GM19328 (cell line): ENCODE data around the gene GEMIN7.
"Not testable (repeated sequence)": the region's sequence is repeated elsewhere in the genome, so short reads cannot be mapped to it uniquely, and the experiment has no call there.

Experiments used
- ATAC-seq: cut with Tn5 transposase; IDR thresholded peaks from one replicate; pipeline ENCODE4 v1.9.1; 2021; ENCODE audit warnings: mild to moderate bottlenecking, moderate library complexity; ENCODE audit not compliant: unreplicated experiment

The GEMIN7 gene

GRCh38 chr19:45102481-45102880 lies 23.4 kb downstream of the GEMIN7 start:
- no peak for ATAC-seq

GRCh38 chr19:45103156-45103507 lies 24.1 kb downstream of the GEMIN7 start:
- no peak for ATAC-seq

GRCh38 chr19:45103508-45104319 lies 24.7 kb downstream of the GEMIN7 start:
- ATAC-seq: no peak

GRCh38 chr19:45104658-45105349 lies 25.7 kb downstream of the GEMIN7 start:
- no peak for ATAC-seq

GRCh38 chr19:45106363-45106762 lies 27.3 kb downstream of the GEMIN7 start:
- ATAC-seq: not testable (repeated sequence)

- no peak for ATAC-seq
These were observed 28.6 kb downstream of the GEMIN7 start for GRCh38 chr19:45107621-45108150.

GRCh38 chr19:45110851-45111266 lies 31.8 kb downstream of the GEMIN7 start:
- no peak for ATAC-seq

GRCh38 chr19:45112111-45112827 lies 33.2 kb downstream of the GEMIN7 start:
- ATAC-seq: no peak

GRCh38 chr19:45113628-45114027 lies 34.6 kb downstream of the GEMIN7 start:
- no peak for ATAC-seq

- ATAC-seq: no peak
These were observed 35.1 kb downstream of the GEMIN7 start for GRCh38 chr19:45114116-45114515.

- ATAC-seq: no peak
These were observed 37.0 kb downstream of the GEMIN7 start for GRCh38 chr19:45115809-45116615.

- ATAC-seq: peak; percentile 51
These were observed 38.1 kb downstream of the GEMIN7 start for GRCh38 chr19:45117167-45117594.

GRCh38 chr19:45117671-45118070 lies 38.6 kb downstream of the GEMIN7 start:
- ATAC-seq: no peak

- no peak for ATAC-seq
These were observed 39.0 kb downstream of the GEMIN7 start for GRCh38 chr19:45118106-45118505.

GRCh38 chr19:45118591-45119355 lies 39.7 kb downstream of the GEMIN7 start:
- not testable (repeated sequence) for ATAC-seq

- no peak for ATAC-seq
These were observed 40.5 kb downstream of the GEMIN7 start for GRCh38 chr19:45119582-45119981.

- no peak for ATAC-seq
These were observed 42.8 kb downstream of the GEMIN7 start for GRCh38 chr19:45121827-45122345.

- no peak for ATAC-seq
These were observed 43.8 kb downstream of the GEMIN7 start for GRCh38 chr19:45122832-45123231.

GRCh38 chr19:45123440-45123850 lies 44.4 kb downstream of the GEMIN7 start:
- no peak for ATAC-seq

GRCh38 chr19:45124021-45124420 lies 45.0 kb downstream of the GEMIN7 start:
- no peak for ATAC-seq
